Natural killer cell (primary cell): ENCODE data around the gene CSPG4. TPM values are rescaled to one million over a fixed set of nuclear protein-coding genes. Genes with fewer than 3 reads are reported as not detected.

Source experiments
- ATAC-seq, 3 donors: fragments of 150-1000 bp in 2 of 3; fragments of 200-7000 bp in 1 of 3; cut with Tn5 transposase; 1 replicate in 1 of 3; 2 replicates in 2 of 3; pipeline ENCODE4 v1.10.0; 2021; ENCODE audit warnings: mild to moderate bottlenecking in 2 of 3, moderate library complexity in 2 of 3
- DNase-seq, 2 donors: peaks; one replicate each; pipeline versions ENCODE4 v3.0.0 to v3.0.0-alpha.2; 2013 to 2021; ENCODE audit warnings: mixed read lengths in 1 of 2
- H3K27ac ChIP-seq: one replicate; pipeline ENCODE4 v1.5.1; 2013; ENCODE audit warnings: mild to moderate bottlenecking, low read length
- H3K27me3 ChIP-seq: one replicate; pipeline ENCODE4 v1.6.1; 2013; ENCODE audit warnings: low read length; ENCODE audit not compliant: control insufficient read depth, insufficient read depth
- H3K36me3 ChIP-seq: one replicate; pipeline ENCODE4 v1.6.1; 2013; ENCODE audit warnings: low read length; ENCODE audit not compliant: control insufficient read depth, insufficient read depth
- H3K4me1 ChIP-seq: one replicate; pipeline ENCODE4 v1.6.1; 2013; ENCODE audit warnings: low read length; ENCODE audit not compliant: control insufficient read depth, insufficient read depth
- H3K4me3 ChIP-seq: one replicate; pipeline ENCODE4 v1.5.1; 2013; ENCODE audit warnings: low read length
- H3K9me3 ChIP-seq: one replicate; pipeline ENCODE4 v1.6.1; 2013; ENCODE audit warnings: low read length; ENCODE audit not compliant: control insufficient read depth, insufficient read depth
- H3K27ac Mint-ChIP-seq, 2 donors: one replicate each; pipeline ENCODE4 v1.8.0; 2022; ENCODE audit warnings: mild to moderate bottlenecking in 2 of 2, mixed read lengths in 2 of 2, moderate library complexity in 1 of 2
- H3K27me3 Mint-ChIP-seq, 2 donors: one replicate each; pipeline ENCODE4 v1.8.0; 2022; ENCODE audit warnings: low read depth in 2 of 2, mixed read lengths in 2 of 2
- H3K36me3 Mint-ChIP-seq: one replicate; pipeline ENCODE4 v1.8.0; 2022; ENCODE audit warnings: mixed read lengths
- H3K4me1 Mint-ChIP-seq, 2 donors: one replicate each; pipeline ENCODE4 v1.8.0; 2022; ENCODE audit warnings: mixed read lengths in 2 of 2
- H3K4me3 Mint-ChIP-seq: one replicate; pipeline ENCODE4 v1.8.0; 2022; ENCODE audit warnings: mild to moderate bottlenecking, moderate library complexity, mixed read lengths
- H3K9me3 Mint-ChIP-seq, 2 donors: one replicate each; pipeline ENCODE4 v1.8.0; 2022; ENCODE audit warnings: mixed read lengths in 2 of 2
- WGBS: methylation state at CpG from one replicate; pipeline ENCODE4 v1.1.7; 2013; ENCODE audit warnings: missing lambda C conversion rate; ENCODE audit not compliant: insufficient coverage; 5-methylcytosine and 5-hydroxymethylcytosine counted together
- intact Hi-C: fragments of 100-400 bp; cut with micrococcal nuclease; formaldehyde crosslinking; loops from one replicate; pipeline ENCODE4 v1.14.2; 2022
- total RNA-seq, 4 donors: library from RNA; stranded (reverse); fragments of 120-200 nt in 1 of 4; gene quantifications; one replicate each; pipeline versions ENCODE4 v1.2.3 to v1.2.4, GENCODE V29; 2013 to 2022
- TF ChIP-seq, protein P1 (sequence below): fragments of 200-600 bp; IDR thresholded peaks from one replicate; pipeline ENCODE4 v1.8.0; 2022; ENCODE audit warnings: antibody characterized with exemption

CSPG4 gene
- total RNA-seq, 3 donors from 2014 or later (not counting 1 experiment from before 2014, with no cell fraction given) = 0.05 to 0.09 (median 0.07) TPM

DNA sequence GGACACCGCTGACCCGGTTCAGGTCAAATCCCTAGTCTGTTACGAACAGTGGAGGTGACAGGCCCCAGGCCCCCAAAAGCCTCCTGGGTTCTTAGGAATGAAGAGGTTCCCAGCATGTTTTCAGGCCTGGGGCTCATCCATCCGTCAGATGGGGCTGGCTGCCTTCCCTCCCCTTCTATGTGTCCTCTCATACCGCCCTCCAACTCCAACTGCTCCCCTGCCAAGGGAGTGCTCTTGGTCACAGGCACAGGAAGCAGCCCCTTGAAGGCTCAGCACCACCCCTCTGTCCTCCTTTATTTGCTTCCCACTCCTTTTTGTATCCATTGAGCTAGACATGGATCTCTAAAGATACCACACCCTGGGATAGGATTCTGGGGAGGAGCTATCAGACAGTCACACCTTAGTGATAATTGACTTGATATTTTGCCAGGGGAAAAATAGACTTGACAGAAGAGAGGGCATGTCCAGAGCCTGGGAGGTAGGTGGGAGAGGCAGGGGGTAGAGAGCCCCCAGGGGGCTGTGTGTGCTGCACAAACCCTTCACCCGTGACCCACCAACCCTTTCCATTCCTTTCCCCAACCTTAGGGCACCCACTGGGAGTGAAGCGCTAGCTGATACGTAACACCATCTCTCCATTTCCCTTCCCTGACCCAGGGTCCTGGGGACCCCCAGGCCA is 10.7 kb upstream of the CSPG4 start:
- TF ChIP-seq, protein P1, sequence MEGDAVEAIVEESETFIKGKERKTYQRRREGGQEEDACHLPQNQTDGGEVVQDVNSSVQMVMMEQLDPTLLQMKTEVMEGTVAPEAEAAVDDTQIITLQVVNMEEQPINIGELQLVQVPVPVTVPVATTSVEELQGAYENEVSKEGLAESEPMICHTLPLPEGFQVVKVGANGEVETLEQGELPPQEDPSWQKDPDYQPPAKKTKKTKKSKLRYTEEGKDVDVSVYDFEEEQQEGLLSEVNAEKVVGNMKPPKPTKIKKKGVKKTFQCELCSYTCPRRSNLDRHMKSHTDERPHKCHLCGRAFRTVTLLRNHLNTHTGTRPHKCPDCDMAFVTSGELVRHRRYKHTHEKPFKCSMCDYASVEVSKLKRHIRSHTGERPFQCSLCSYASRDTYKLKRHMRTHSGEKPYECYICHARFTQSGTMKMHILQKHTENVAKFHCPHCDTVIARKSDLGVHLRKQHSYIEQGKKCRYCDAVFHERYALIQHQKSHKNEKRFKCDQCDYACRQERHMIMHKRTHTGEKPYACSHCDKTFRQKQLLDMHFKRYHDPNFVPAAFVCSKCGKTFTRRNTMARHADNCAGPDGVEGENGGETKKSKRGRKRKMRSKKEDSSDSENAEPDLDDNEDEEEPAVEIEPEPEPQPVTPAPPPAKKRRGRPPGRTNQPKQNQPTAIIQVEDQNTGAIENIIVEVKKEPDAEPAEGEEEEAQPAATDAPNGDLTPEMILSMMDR = no peak
- Histone ChIP-seq H3K36me3 (no peaks in the 10 kb centered on the region), H3K27ac (no peak overlapping the region), H3K4me1 (peaks cover 4% of the 10 kb centered on the region), H3K4me3 (no peak overlapping the region), H3K27me3 (no peaks in the 10 kb centered on the region), H3K9me3 (no peaks in the 10 kb centered on the region)
- DNase-seq = no peak
- Mint-ChIP-seq H3K9me3 (no peaks in the 10 kb centered on the region), H3K27ac (no peak overlapping the region), H3K36me3 (no peaks in the 10 kb centered on the region), H3K27me3 (peaks cover 9 to 27% of the 10 kb centered on the region in 2 donors), H3K4me1 (peaks cover 6 to 19% of the 10 kb centered on the region in 2 donors), H3K4me3 (no peak overlapping the region)
- intact Hi-C loops = loop anchor here (10.0 kb wide), 1 partner anchor 201 kb away; no protein-coding TSS in a partner anchor
- ATAC-seq = no peak
- WGBS = 80% methylated on average over 6 of the region's 8 CpGs

GRCh38 chr15:75721923-75722870 is 9.5 kb upstream of the CSPG4 start:
- no peaks in the 10 kb centered on the region for H3K9me3 Mint-ChIP-seq
- H3K9me3 ChIP-seq = no peaks in the 10 kb centered on the region
- peaks cover 6 to 14% of the 10 kb centered on the region in 2 donors for H3K4me1 Mint-ChIP-seq
- H3K27me3 ChIP-seq = no peaks in the 10 kb centered on the region
- no peak for ATAC-seq
- intact Hi-C loops = loop anchor here (10.0 kb wide), 1 partner anchor 203 kb away; no protein-coding TSS in a partner anchor
- no peak overlapping the region for H3K27ac ChIP-seq
- peaks cover 9 to 17% of the 10 kb centered on the region in 2 donors for H3K27me3 Mint-ChIP-seq
- no peak for DNase-seq
- H3K27ac Mint-ChIP-seq = peak overlapping the region in 1 of 2 donors; percentile 68
- H3K4me3 ChIP-seq = no peak overlapping the region
- H3K4me1 ChIP-seq = peaks cover 4% of the 10 kb centered on the region
- no peak overlapping the region for H3K4me3 Mint-ChIP-seq
- WGBS = 90% methylated on average over 14 of the region's 14 CpGs
- H3K36me3 ChIP-seq = no peaks in the 10 kb centered on the region
- H3K36me3 Mint-ChIP-seq = no peaks in the 10 kb centered on the region
- TF ChIP-seq, protein P1 = no peak

GRCh38 chr15:75721480-75721922 is 8.9 kb upstream of the CSPG4 start:
- H3K9me3 ChIP-seq = no peaks in the 10 kb centered on the region
- no peaks in the 10 kb centered on the region for H3K36me3 ChIP-seq
- peaks cover 6 to 14% of the 10 kb centered on the region in 2 donors for H3K4me1 Mint-ChIP-seq
- intact Hi-C loops = loop anchor here (10.0 kb wide), 1 partner anchor 203 kb away; no protein-coding TSS in a partner anchor
- ATAC-seq (no peak), DNase-seq (no peak)
- no peaks in the 10 kb centered on the region for H3K36me3 Mint-ChIP-seq
- peak overlapping the region in 1 of 2 donors; percentile 68 for H3K27ac Mint-ChIP-seq
- peaks cover 9 to 14% of the 10 kb centered on the region in 2 donors for H3K27me3 Mint-ChIP-seq
- no peaks in the 10 kb centered on the region for H3K9me3 Mint-ChIP-seq
- TF ChIP-seq, protein P1 = no peak
- WGBS = 88% methylated on average over 12 of the region's 12 CpGs
- no peak overlapping the region for H3K4me3 Mint-ChIP-seq
- H3K27ac ChIP-seq = no peak overlapping the region
- H3K27me3 ChIP-seq = no peaks in the 10 kb centered on the region
- H3K4me1 ChIP-seq = peaks cover 4% of the 10 kb centered on the region
- no peak overlapping the region for H3K4me3 ChIP-seq
